ENCODE results near the gene ASB9.
A peak's percentile ranks its signal among the peaks of the same experiment; 100 is the strongest.
"Not testable (repeated sequence)": the region's sequence is repeated elsewhere in the genome, so short reads cannot be mapped to it uniquely, and the experiment has no call there.

The ASB9 gene

GRCh38 chrX:15242899-15243555 is 26.9 kb downstream of the ASB9 start:
- DNase-seq = peak in 13 of 56 donors; percentile 0 to 54 (median 1)

- no peak for DNase-seq
These were observed 28.6 kb downstream of the ASB9 start for GRCh38 chrX:15241301-15241700.

- no peak for DNase-seq
These were observed 29.5 kb downstream of the ASB9 start for GRCh38 chrX:15240414-15240813.

- DNase-seq = no peak
These were observed 33.7 kb downstream of the ASB9 start for GRCh38 chrX:15236146-15236545.

GRCh38 chrX:15235001-15235400 is 34.9 kb downstream of the ASB9 start:
- DNase-seq = no peak

- DNase-seq = no peak
These were observed 36.4 kb downstream of the ASB9 start for GRCh38 chrX:15233416-15234015.

- DNase-seq = no peak
These were observed 45.1 kb downstream of the ASB9 start for GRCh38 chrX:15224747-15225146.

GRCh38 chrX:15221321-15221720 is 48.6 kb downstream of the ASB9 start:
- no peak for DNase-seq

- no peak for DNase-seq
These were observed 52.7 kb downstream of the ASB9 start for GRCh38 chrX:15217161-15217560.

GRCh38 chrX:15216280-15216679 is 53.6 kb downstream of the ASB9 start:
- DNase-seq = no peak

- no peak for DNase-seq
These were observed 54.5 kb downstream of the ASB9 start for GRCh38 chrX:15215366-15215765.

GRCh38 chrX:15214588-15214987 is 55.3 kb downstream of the ASB9 start:
- no peak for DNase-seq

- no peak for DNase-seq
These were observed 60.8 kb downstream of the ASB9 start for GRCh38 chrX:15209096-15209495.

- DNase-seq = no peak
These were observed 61.9 kb downstream of the ASB9 start for GRCh38 chrX:15207994-15208393.

- DNase-seq = no peak
These were observed 62.5 kb downstream of the ASB9 start for GRCh38 chrX:15207384-15207783.

- no peak for DNase-seq
These were observed 63.6 kb downstream of the ASB9 start for GRCh38 chrX:15206306-15206705.

GRCh38 chrX:15204130-15204751 is 65.6 kb downstream of the ASB9 start:
- DNase-seq = no peak

- DNase-seq = no peak
These were observed 66.2 kb downstream of the ASB9 start for GRCh38 chrX:15203694-15204093.

GRCh38 chrX:15202454-15203177 is 67.3 kb downstream of the ASB9 start:
- no peak for DNase-seq

- no peak for DNase-seq
These were observed 69.0 kb downstream of the ASB9 start for GRCh38 chrX:15200871-15201270.

GRCh38 chrX:15198608-15199202 is 71.2 kb downstream of the ASB9 start:
- not testable (repeated sequence) for DNase-seq

- no peak for DNase-seq
These were observed 75.7 kb downstream of the ASB9 start for GRCh38 chrX:15194146-15194545.
